ENCODE measurements around the gene FAM136A.
"Not testable (repeated sequence)": the region's sequence is repeated elsewhere in the genome, so short reads cannot be mapped to it uniquely, and the experiment has no call there.

FAM136A gene

GRCh38 chr2:70297828-70298227, 4.0 kb downstream of the FAM136A start:
- DNase-seq (ENCODE audit: low read depth in 2 of 2): not testable (repeated sequence)

GRCh38 chr2:70283500-70284191, 18.2 kb downstream of the FAM136A start:
- DNase-seq (ENCODE audit: low read depth in 2 of 2): no peak

GRCh38 chr2:70282439-70282838, 19.4 kb downstream of the FAM136A start:
- DNase-seq (ENCODE audit: low read depth in 2 of 2): no peak

- no peak for DNase-seq (ENCODE audit: low read depth in 2 of 2)
Measured at GRCh38 chr2:70280242-70280798, 21.5 kb downstream of the FAM136A start.

- no peak for DNase-seq (ENCODE audit: low read depth in 2 of 2)
Measured at GRCh38 chr2:70270323-70270722, 31.5 kb downstream of the FAM136A start.

- DNase-seq (ENCODE audit: low read depth in 2 of 2): not testable (repeated sequence)
Measured at GRCh38 chr2:70269422-70270302, 32.2 kb downstream of the FAM136A start.

- not testable (repeated sequence) for DNase-seq (ENCODE audit: low read depth in 2 of 2)
Measured at GRCh38 chr2:70266925-70267324, 34.9 kb downstream of the FAM136A start.

GRCh38 chr2:70261501-70261900, 40.4 kb downstream of the FAM136A start:
- DNase-seq (ENCODE audit: low read depth in 2 of 2): no peak

- DNase-seq (ENCODE audit: low read depth in 2 of 2): no peak
Measured at GRCh38 chr2:70258532-70258875, 43.4 kb downstream of the FAM136A start.

- no peak for DNase-seq (ENCODE audit: low read depth in 2 of 2)
Measured at GRCh38 chr2:70255637-70256314, 46.1 kb downstream of the FAM136A start.

- DNase-seq (ENCODE audit: low read depth in 2 of 2): no peak
Measured at GRCh38 chr2:70250434-70250833, 51.4 kb downstream of the FAM136A start.

- peak; percentile 98 for DNase-seq (ENCODE audit: low read depth in 2 of 2)
Measured at GRCh38 chr2:70248181-70248847, 53.6 kb downstream of the FAM136A start, which contains the start of gene TIA1. TSS of gene TIA1 (minus strand) at chr2:70248628. CDS start at chr2:70248430, 198 bp downstream.

- DNase-seq (ENCODE audit: low read depth in 2 of 2): no peak
Measured at GRCh38 chr2:70247364-70248180, 54.3 kb downstream of the FAM136A start.
